ENCODE results near the gene RPS25. TPM values are rescaled to one million over a fixed set of nuclear protein-coding genes. Genes with fewer than 3 reads are reported as not detected.
"Not testable (repeated sequence)": the region's sequence is repeated elsewhere in the genome, so short reads cannot be mapped to it uniquely, and the experiment has no call there.

RPS25 gene
- total RNA-seq, 3 donors from 2014 or later: 1,565 to 1,602 (median 1,576) TPM

- Mint-ChIP-seq H3K36me3 (ENCODE audit: insufficient read depth) (no peaks in the 10 kb centered on the region), H3K4me1 (ENCODE audit: low read depth) (no peaks in the 10 kb centered on the region), H3K4me3 (no peak overlapping the region), H3K27me3 (ENCODE audit: low read depth) (no peaks in the 10 kb centered on the region), H3K9me3 (no peaks in the 10 kb centered on the region)
- ATAC-seq (no peak), DNase-seq (no peak)
Measured at GRCh38 chr11:118980191-118980881, 37.8 kb downstream of the RPS25 start.

GRCh38 chr11:118979434-118979833 lies 38.7 kb downstream of the RPS25 start:
- ATAC-seq: no peak
- Mint-ChIP-seq H3K4me3 (no peak overlapping the region), H3K27me3 (ENCODE audit: low read depth) (no peaks in the 10 kb centered on the region), H3K4me1 (ENCODE audit: low read depth) (no peaks in the 10 kb centered on the region), H3K9me3 (no peaks in the 10 kb centered on the region), H3K36me3 (ENCODE audit: insufficient read depth) (no peaks in the 10 kb centered on the region)
- no peak for DNase-seq

DNA sequence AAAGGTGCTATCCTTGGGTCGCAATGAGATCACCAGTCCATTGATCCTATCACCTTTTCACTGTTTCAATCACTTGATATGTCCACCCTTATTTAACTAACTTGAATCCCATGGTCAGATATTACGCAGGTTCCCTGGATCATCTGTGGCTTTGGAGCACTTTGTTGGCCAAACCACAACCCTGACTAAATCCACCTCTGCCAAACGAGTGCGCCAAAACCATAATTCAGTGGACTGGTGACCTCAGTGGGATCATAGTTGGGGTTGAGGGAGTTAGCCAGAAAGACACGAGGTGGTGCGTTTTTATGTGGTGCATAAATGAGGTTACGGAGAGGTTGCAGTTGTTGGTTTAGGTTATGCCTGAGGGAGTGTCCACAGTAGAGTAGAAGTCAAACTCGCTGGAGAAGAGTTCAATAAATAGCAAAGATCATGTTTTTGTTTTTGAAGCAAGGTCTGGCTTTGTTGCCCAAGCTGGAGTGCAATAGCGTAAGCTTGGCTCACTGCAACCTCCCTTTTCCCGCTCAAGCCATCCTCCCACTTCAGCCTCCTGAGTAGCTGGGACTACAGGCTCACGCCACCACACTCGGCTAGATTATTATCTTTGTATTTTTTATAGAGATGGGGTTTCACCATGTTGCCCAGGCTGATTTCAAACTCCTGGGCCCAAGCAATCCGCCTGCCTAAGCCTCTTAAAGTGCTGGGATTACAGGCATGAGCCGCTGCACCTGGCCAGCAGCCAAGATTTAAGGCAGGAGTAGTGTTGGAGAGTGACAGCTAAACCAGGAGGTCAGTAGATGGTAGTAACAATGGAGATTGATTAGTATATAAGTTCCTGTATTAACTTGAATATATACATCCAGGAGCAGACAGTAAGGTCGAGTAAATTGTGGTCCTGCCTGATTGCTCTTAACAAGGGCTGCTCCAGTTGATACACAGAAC lies 42.1 kb downstream of the RPS25 start:
- Mint-ChIP-seq H3K4me3 (no peak overlapping the region), H3K36me3 (ENCODE audit: insufficient read depth) (no peaks in the 10 kb centered on the region), H3K27me3 (ENCODE audit: low read depth) (peaks cover 5% of the 10 kb centered on the region), H3K9me3 (no peaks in the 10 kb centered on the region), H3K4me1 (ENCODE audit: low read depth) (no peaks in the 10 kb centered on the region)
- DNase-seq (no peak), ATAC-seq (no peak)

DNA sequence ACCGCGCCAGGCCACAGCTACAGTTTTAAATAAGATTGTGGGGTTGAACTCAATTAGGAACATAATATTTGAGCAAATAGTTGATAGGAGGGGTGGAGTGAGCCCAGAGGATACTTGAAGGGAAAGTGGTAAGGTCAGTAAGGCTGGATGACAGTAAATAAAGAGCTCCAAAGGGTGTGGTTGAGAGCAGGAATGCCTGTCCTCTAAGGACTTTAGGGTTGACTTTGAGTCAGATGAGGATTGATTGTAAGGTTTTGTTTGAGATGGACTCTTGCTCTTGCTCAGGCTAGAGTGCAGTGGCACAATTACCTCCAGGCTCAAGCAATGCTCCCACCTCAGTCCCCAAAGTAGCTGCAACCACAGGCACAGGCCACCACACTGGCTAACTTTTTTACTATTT lies 44.2 kb downstream of the RPS25 start:
- no peak for ATAC-seq
- no peaks in the 10 kb centered on the region for H3K36me3 Mint-ChIP-seq (ENCODE audit: insufficient read depth)
- no peaks in the 10 kb centered on the region for H3K9me3 Mint-ChIP-seq
- no peak overlapping the region for H3K4me3 Mint-ChIP-seq
- H3K4me1 Mint-ChIP-seq (ENCODE audit: low read depth): no peaks in the 10 kb centered on the region
- DNase-seq: no peak
- H3K27me3 Mint-ChIP-seq (ENCODE audit: low read depth): peaks cover 11% of the 10 kb centered on the region

DNA sequence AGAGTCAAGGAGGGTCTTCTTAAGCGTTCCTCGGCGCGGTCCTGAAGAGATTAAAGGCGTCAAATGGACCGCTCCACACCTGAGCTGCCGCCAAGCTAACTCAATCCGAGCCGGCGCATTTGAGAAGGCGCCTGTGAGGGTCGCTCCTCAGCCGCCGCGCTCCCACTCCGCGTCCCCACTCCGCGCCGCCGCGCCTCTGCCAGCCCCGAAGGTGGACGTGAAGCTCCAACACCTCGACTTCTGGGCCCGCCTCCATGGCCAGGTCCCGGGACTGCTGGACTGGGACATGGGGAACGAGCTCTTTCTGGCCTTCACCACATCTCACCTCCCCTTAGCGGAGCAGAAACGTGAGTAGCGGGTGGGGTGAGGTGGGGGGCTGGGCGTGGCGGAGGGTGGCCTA lies 46.5 kb downstream of the RPS25 start, which contains the start of gene FOXR1:
Gene FOXR1, plus strand, starts transcription at position 116 of the 400 bp plus-strand sequence. Its CDS starts 171 bp downstream, at position 287.
- no peak within 1 kb of the TSS for H3K4me3 Mint-ChIP-seq
- no peaks in the 10 kb centered on the region for H3K4me1 Mint-ChIP-seq (ENCODE audit: low read depth)
- ATAC-seq (no peak), DNase-seq (no peak)
- H3K9me3 Mint-ChIP-seq: no peaks in the 10 kb centered on the region
- H3K27me3 Mint-ChIP-seq (ENCODE audit: low read depth): peaks cover 12% of the 10 kb centered on the region
- no peaks in the 10 kb centered on the region for H3K36me3 Mint-ChIP-seq (ENCODE audit: insufficient read depth)

DNA sequence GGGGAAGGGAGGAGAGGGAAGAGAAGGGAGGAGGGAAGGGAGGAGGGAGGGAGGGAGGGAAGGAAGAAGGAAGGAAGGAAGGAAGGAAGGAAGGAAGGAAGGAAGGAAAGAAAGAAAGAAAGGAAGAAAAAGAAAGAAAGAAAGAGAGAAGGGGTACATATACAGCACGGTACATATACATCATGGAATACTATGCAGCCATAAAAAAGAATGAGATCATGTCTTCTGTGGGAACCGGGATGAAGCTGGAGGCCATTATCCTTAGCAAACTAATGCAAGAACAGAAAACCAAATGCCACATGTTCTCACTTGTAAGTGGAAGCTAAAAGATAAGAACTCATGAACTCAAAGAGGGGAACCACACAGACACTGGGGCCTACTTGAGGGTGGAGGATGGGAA lies 48.6 kb downstream of the RPS25 start:
- H3K4me1 Mint-ChIP-seq (ENCODE audit: low read depth); H3K4me3 Mint-ChIP-seq; H3K36me3 Mint-ChIP-seq (ENCODE audit: insufficient read depth); H3K9me3 Mint-ChIP-seq; ATAC-seq; DNase-seq: not testable (repeated sequence)
- H3K27me3 Mint-ChIP-seq (ENCODE audit: low read depth): peaks cover 12% of the 10 kb centered on the region

Other genes with a start within 250 kb of the RPS25 start
- 100 to 1,000 TPM; 121 to 147 (median 132) TPM for gene DDX6, start 227.2 kb downstream of the RPS25 start, total RNA-seq
- 10 to 100 TPM; 17.6 to 30.8 (median 23.7) TPM for gene CXCR5, start 134.5 kb downstream of the RPS25 start, total RNA-seq
- 10 to 100 TPM; 26.1 to 31.2 (median 26.9) TPM for gene BCL9L, start 92.4 kb downstream of the RPS25 start, total RNA-seq
- not detected for gene UPK2, start 62.0 kb downstream of the RPS25 start, total RNA-seq
- gene FOXR1, start 46.6 kb downstream of the RPS25 start, total RNA-seq: not detected
- gene CENATAC, start 20.2 kb downstream of the RPS25 start, total RNA-seq: 10 to 100 TPM; 23.6 to 33.1 (median 31.0) TPM
- gene TRAPPC4, start 423 bp upstream of the RPS25 start, total RNA-seq: 100 to 1,000 TPM; 115 to 146 (median 131) TPM
- gene SLC37A4, start 12.5 kb upstream of the RPS25 start, total RNA-seq: 10 to 100 TPM; 10.1 to 13.8 (median 13.5) TPM
- gene HYOU1, start 38.9 kb upstream of the RPS25 start, total RNA-seq: 100 to 1,000 TPM; 249 to 309 (median 260) TPM
- 10 to 100 TPM; 24.1 to 31.5 (median 30.0) TPM for gene VPS11, start 49.5 kb upstream of the RPS25 start, total RNA-seq
- gene HMBS, start 66.5 kb upstream of the RPS25 start, total RNA-seq: 10 to 100 TPM; 43.7 to 64.7 (median 60.1) TPM
- gene DPAGT1, start 83.5 kb upstream of the RPS25 start, total RNA-seq: 10 to 100 TPM; 53.9 to 61.0 (median 60.9) TPM
- gene C2CD2L, start 89.0 kb upstream of the RPS25 start, total RNA-seq: 10 to 100 TPM; 22.0 to 24.7 (median 23.0) TPM
- 10 to 100 TPM; 20.1 to 26.2 (median 21.1) TPM for gene HINFP, start 103.2 kb upstream of the RPS25 start, total RNA-seq
- gene ABCG4, start 130.7 kb upstream of the RPS25 start, total RNA-seq: under 1 TPM in 1 of 3 donors, not detected in 2; 0.38 TPM
- 10 to 100 TPM in 1 of 3 donors, 1 to 10 TPM in 2; 9.7 to 13.2 (median 9.7) TPM for gene NLRX1, start 150.4 kb upstream of the RPS25 start, total RNA-seq
- under 1 TPM in 2 of 3 donors, not detected in 1; 0.18 to 0.43 TPM for gene NHERF4, start 167.1 kb upstream of the RPS25 start, total RNA-seq
- gene CBL, start 188.0 kb upstream of the RPS25 start, total RNA-seq: 10 to 100 TPM; 18.7 to 19.6 (median 19.5) TPM